PFSK-1 (cell line): ENCODE data around the gene SEPTIN2.

Experiments used
- FOXP2 ChIP-seq: optimal IDR thresholded peaks from 2 replicates; pipeline ENCODE3; 2011; ENCODE audit warnings: borderline replicate concordance, control low read depth, inconsistent platforms; ENCODE audit not compliant: insufficient read depth; ENCODE audit errors: extremely low read length, extremely low read depth
- POLR2AphosphoS5 ChIP-seq: IDR thresholded peaks from 2 replicates; pipeline ENCODE4 v1.6.1; 2012; ENCODE audit warnings: low read depth, mild to moderate bottlenecking, control low read depth, low read length, moderate library complexity
- REST ChIP-seq, 2 experiments: IDR thresholded peaks; 2 replicates each; pipeline versions ENCODE4 v1.6.1 to v1.8.0; 2011 to 2012; ENCODE audit warnings: low read depth in 2 of 2, low read length in 2 of 2, control low read depth in 1 of 2, inconsistent platforms in 1 of 2, mild to moderate bottlenecking in 1 of 2, moderate library complexity in 1 of 2; ENCODE audit not compliant: insufficient read depth in 1 of 2
- SIN3A ChIP-seq: IDR thresholded peaks from 2 replicates; pipeline ENCODE4 v1.6.1; 2012; ENCODE audit warnings: mild to moderate bottlenecking, low read length, moderate library complexity, borderline replicate concordance; ENCODE audit not compliant: insufficient read depth
- TAF1 ChIP-seq: IDR thresholded peaks from 2 replicates; pipeline ENCODE4 v1.6.1; 2012; ENCODE audit warnings: low read length, control low read depth, borderline replicate concordance; ENCODE audit not compliant: insufficient read depth

The SEPTIN2 gene

GRCh38 chr2:241358470-241358869, 42.7 kb downstream of the SEPTIN2 start:
- no peak for TF ChIP-seq TAF1
- no peak for TF ChIP-seq REST (IDR thresholded peaks at IDR 0.05; ENCODE audit: insufficient read depth in 1 of 2, low read depth in 2 of 2, low read length in 2 of 2)

GRCh38 chr2:241359481-241360045, 43.8 kb downstream of the SEPTIN2 start:
- TF ChIP-seq POLR2AphosphoS5 (no peak), FOXP2 (no peak), REST (IDR thresholded peaks at IDR 0.05; ENCODE audit: insufficient read depth in 1 of 2, low read depth in 2 of 2, low read length in 2 of 2) (no peak), TAF1 (no peak), SIN3A (no peak)

DNA sequence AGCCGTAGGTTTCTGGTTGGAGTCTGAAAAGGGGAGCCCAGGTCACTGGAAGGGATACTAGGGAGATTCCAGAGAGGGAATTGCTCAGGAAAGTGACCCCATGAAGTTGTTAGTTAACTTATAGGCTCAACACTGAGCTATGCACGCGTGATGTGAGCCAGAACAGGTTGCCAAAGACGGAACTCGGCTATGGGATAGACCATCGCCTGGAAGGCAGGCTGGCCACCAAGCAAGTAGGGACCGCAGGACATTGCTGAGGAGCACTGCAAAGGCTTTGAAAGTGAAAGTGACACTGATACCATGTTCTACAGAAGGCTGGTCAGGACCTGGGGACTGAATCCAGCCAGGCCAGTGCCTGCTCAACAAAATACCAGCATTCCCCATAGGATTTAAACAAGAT, 47.7 kb downstream of the SEPTIN2 start:
- TF ChIP-seq SIN3A, result no peak
- no peak for TF ChIP-seq REST (IDR thresholded peaks at IDR 0.05; ENCODE audit: insufficient read depth in 1 of 2, low read depth in 2 of 2, low read length in 2 of 2)
- TF ChIP-seq TAF1, result no peak
- no peak for TF ChIP-seq POLR2AphosphoS5
- no peak for TF ChIP-seq FOXP2

- TF ChIP-seq FOXP2 (no peak), POLR2AphosphoS5 (no peak), REST (IDR thresholded peaks at IDR 0.05; ENCODE audit: insufficient read depth in 1 of 2, low read depth in 2 of 2, low read length in 2 of 2) (no peak), SIN3A (no peak), TAF1 (no peak)
Observed at GRCh38 chr2:241364781-241365180, 49.1 kb downstream of the SEPTIN2 start.

DNA sequence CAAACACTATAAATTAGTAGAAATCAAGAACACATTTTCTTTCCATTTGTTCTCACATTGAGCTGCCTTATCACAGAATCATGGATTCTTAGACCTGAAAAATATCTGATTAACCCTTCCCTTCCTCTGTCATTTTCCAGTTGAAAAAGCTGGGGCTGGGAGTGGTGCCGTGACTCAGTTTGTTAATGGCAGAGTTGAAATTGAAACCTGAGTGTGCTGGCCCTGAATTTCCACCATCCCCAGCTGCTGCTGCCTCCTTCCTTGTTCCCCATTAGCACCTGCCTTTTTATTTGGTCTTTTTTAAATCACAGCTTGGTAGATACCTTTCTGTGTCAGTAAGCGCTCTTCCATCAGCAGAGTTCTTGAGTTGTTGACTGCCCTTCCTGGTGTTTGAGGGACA, 51.0 kb downstream of the SEPTIN2 start:
- TF ChIP-seq SIN3A, result no peak
- TF ChIP-seq TAF1, result no peak
- TF ChIP-seq POLR2AphosphoS5, result no peak
- TF ChIP-seq FOXP2, result no peak
- TF ChIP-seq REST (IDR thresholded peaks at IDR 0.05; ENCODE audit: insufficient read depth in 1 of 2, low read depth in 2 of 2, low read length in 2 of 2), result no peak
